Mesenchymal stem cell (in vitro differentiated cells and primary cell): Measurements from ENCODE around the gene TNFAIP8.

Source experiments
- DNase-seq: peaks from one replicate; pipeline ENCODE4 v3.0.0-alpha.2; 2013
- H2AFZ ChIP-seq: one replicate; pipeline ENCODE4 v1.6.1; 2013; ENCODE audit warnings: low read depth, mild to moderate bottlenecking, control low read depth, inconsistent platforms, low read length, moderate library complexity
- H2AK5ac ChIP-seq: 2 replicates; pipeline ENCODE4 v1.6.1; 2013; ENCODE audit warnings: low read length, moderate library complexity, mild to moderate bottlenecking, inconsistent platforms; ENCODE audit not compliant: severe bottlenecking
- H2BK120ac ChIP-seq: one replicate; pipeline ENCODE4 v1.6.1; 2013; ENCODE audit warnings: low read depth, mild to moderate bottlenecking, inconsistent platforms, low read length, moderate library complexity
- H2BK12ac ChIP-seq, 2 experiments: one replicate each; pipeline ENCODE4 v1.6.1; 2013; ENCODE audit warnings: inconsistent platforms in 2 of 2, low read length in 2 of 2, mild to moderate bottlenecking in 2 of 2, moderate library complexity in 2 of 2, control low read depth in 1 of 2
- H2BK15ac ChIP-seq: one replicate; pipeline ENCODE4 v1.6.1; 2013; ENCODE audit warnings: mild to moderate bottlenecking, low read depth, inconsistent platforms; ENCODE audit not compliant: poor library complexity, severe bottlenecking
- H2BK5ac ChIP-seq: 2 replicates; pipeline ENCODE4 v1.6.1; 2013; ENCODE audit warnings: low read depth, mild to moderate bottlenecking, low read length, control low read depth, inconsistent platforms; ENCODE audit not compliant: poor library complexity, severe bottlenecking
- H3K14ac ChIP-seq, 2 experiments: one replicate each; pipeline ENCODE4 v1.6.1; 2013; ENCODE audit warnings: inconsistent platforms in 2 of 2, low read length in 2 of 2, control low read depth in 1 of 2, mild to moderate bottlenecking in 1 of 2, moderate library complexity in 1 of 2
- H3K18ac ChIP-seq, 2 experiments: one replicate each; pipeline ENCODE4 v1.6.1; 2013; ENCODE audit warnings: inconsistent platforms in 2 of 2, low read length in 2 of 2, control low read depth in 1 of 2, low read depth in 1 of 2, mild to moderate bottlenecking in 1 of 2
- H3K23ac ChIP-seq, 2 experiments: one replicate each; pipeline ENCODE4 v1.6.1; 2013; ENCODE audit warnings: inconsistent platforms in 2 of 2, low read length in 2 of 2, mild to moderate bottlenecking in 2 of 2, moderate library complexity in 2 of 2, control low read depth in 1 of 2
- H3K27ac ChIP-seq: 2 replicates; pipeline ENCODE4 v1.5.1; 2013; ENCODE audit warnings: mild to moderate bottlenecking, moderate library complexity, low read length, control low read depth, inconsistent platforms; ENCODE audit not compliant: poor library complexity, severe bottlenecking
- H3K27me3 ChIP-seq, 2 experiments: 2 replicates each; pipeline versions ENCODE4 v1.6.1 to v1.7.0; 2013; ENCODE audit warnings: low read length in 2 of 2, mild to moderate bottlenecking in 2 of 2, moderate library complexity in 2 of 2, control low read depth in 1 of 2, inconsistent platforms in 1 of 2; ENCODE audit not compliant: control insufficient read depth in 1 of 2, insufficient read depth in 1 of 2
- H3K36me3 ChIP-seq, 2 experiments: 2 replicates each; pipeline versions ENCODE4 v1.6.1 to v1.7.0; 2013; ENCODE audit warnings: low read length in 2 of 2, control low read depth in 1 of 2, inconsistent platforms in 1 of 2, low read depth in 1 of 2, mild to moderate bottlenecking in 1 of 2; ENCODE audit not compliant: insufficient read depth in 2 of 2, control insufficient read depth in 1 of 2
- H3K4ac ChIP-seq, 2 experiments: one replicate each; pipeline ENCODE4 v1.6.1; 2013; ENCODE audit warnings: inconsistent platforms in 2 of 2, low read length in 2 of 2, mild to moderate bottlenecking in 2 of 2, moderate library complexity in 2 of 2, control low read depth in 1 of 2, low read depth in 1 of 2
- H3K4me1 ChIP-seq: 2 replicates; pipeline ENCODE4 v1.6.1; 2013; ENCODE audit warnings: low read depth, low read length, control low read depth; ENCODE audit not compliant: control insufficient read depth, insufficient read depth
- H3K4me2 ChIP-seq: 2 replicates; pipeline ENCODE4 v1.6.1; 2013; ENCODE audit warnings: low read length, mild to moderate bottlenecking, inconsistent platforms; ENCODE audit not compliant: poor library complexity, severe bottlenecking
- H3K4me3 ChIP-seq, 2 experiments: 2 replicates each; pipeline versions ENCODE4 v1.5.1 to v1.7.0; 2013; ENCODE audit warnings: low read length in 2 of 2, mild to moderate bottlenecking in 2 of 2, control low read depth in 1 of 2, low read depth in 1 of 2; ENCODE audit not compliant: insufficient read depth in 1 of 2
- H3K79me1 ChIP-seq: replicated peaks from 2 replicates; pipeline ENCODE4 v1.6.1; 2013; ENCODE audit warnings: mild to moderate bottlenecking, control low read depth, low read length, inconsistent platforms; ENCODE audit not compliant: poor library complexity, severe bottlenecking
- H3K9ac ChIP-seq: 2 replicates; pipeline ENCODE4 v1.7.0; 2013; ENCODE audit warnings: mild to moderate bottlenecking, low read length, moderate library complexity
- H3K9me3 ChIP-seq: 2 replicates; pipeline ENCODE4 v1.7.0; 2013; ENCODE audit warnings: mild to moderate bottlenecking, low read length; ENCODE audit not compliant: control insufficient read depth
- H4K8ac ChIP-seq: one replicate; pipeline ENCODE4 v1.6.1; 2013; ENCODE audit warnings: inconsistent platforms, mild to moderate bottlenecking, low read length, moderate library complexity
- H4K91ac ChIP-seq: one replicate; pipeline ENCODE4 v1.6.1; 2013; ENCODE audit warnings: mild to moderate bottlenecking, low read length, inconsistent platforms
- WGBS: methylation state at CpG from one replicate; pipeline ENCODE4 v1.1.7; 2013; ENCODE audit warnings: mixed read lengths; 5-methylcytosine and 5-hydroxymethylcytosine counted together

Gene TNFAIP8

DNA sequence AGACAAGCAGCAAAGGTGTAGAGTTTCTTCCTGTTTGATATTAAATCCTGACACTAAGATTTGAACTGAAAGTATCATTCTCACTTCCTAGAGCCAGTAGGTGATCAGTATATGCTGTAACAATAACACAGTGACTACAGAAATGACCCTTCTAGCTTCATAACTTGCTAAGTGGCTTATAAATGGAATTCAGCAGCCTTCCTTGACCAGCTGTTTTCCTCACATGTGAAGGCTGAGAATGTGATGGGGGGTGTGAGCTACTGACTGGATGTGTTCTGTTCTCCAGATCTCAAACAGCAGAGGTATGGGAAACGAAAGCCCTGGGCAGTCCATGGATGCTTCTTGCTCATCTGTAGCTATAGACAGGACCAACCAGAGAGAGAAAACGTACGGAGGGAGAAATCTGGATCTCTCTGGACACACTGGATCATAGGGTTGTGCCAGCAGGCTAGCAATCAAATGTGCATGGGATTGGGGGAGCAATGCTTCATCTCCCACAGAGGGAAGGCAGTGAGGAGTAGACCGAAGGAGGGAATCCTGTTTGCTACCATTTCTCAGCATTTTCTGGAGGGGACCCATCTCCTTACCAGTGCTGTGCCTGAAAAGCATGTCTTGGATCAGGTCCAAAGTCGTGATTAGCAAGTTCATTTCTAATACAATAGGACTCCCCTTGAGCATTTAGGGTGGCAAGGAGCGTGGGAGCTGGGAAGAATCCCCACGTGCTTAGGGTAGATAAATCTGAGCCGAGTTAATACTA lies 39.4 kb downstream of the TNFAIP8 start:
- peak overlapping the region in 1 of 2 experiments; percentile 19 for H3K4ac ChIP-seq
- peak overlapping the region in 1 of 2 experiments; percentile 37 for H2BK12ac ChIP-seq
- H2BK15ac ChIP-seq: no peak overlapping the region
- no peaks in the 10 kb centered on the region for H3K9me3 ChIP-seq
- no peak overlapping the region for H3K14ac ChIP-seq
- H3K18ac ChIP-seq: peak overlapping the region in 1 of 2 experiments; percentile 30
- no peak overlapping the region for H3K23ac ChIP-seq
- H2BK5ac ChIP-seq: no peak overlapping the region
- no peak overlapping the region for H3K27ac ChIP-seq
- H2BK120ac ChIP-seq: no peak overlapping the region
- WGBS: 85% methylated on average over 8 of the region's 8 CpGs
- no peak for DNase-seq
- no peak overlapping the region for H3K4me2 ChIP-seq
- H3K27me3 ChIP-seq: no peaks in the 10 kb centered on the region
- no peak overlapping the region for H4K8ac ChIP-seq
- H3K36me3 ChIP-seq: peaks cover 0 to 6% of the 10 kb centered on the region in 2 experiments
- peak overlapping the region; percentile 6 for H2AK5ac ChIP-seq
- no peak overlapping the region for H2AFZ ChIP-seq
- H4K91ac ChIP-seq: no peak overlapping the region
- no peak overlapping the region for H3K4me3 ChIP-seq
- H3K9ac ChIP-seq: no peak overlapping the region
- H3K79me1 ChIP-seq: peaks cover 7% of the 10 kb centered on the region
- peaks cover 5% of the 10 kb centered on the region for H3K4me1 ChIP-seq

DNA sequence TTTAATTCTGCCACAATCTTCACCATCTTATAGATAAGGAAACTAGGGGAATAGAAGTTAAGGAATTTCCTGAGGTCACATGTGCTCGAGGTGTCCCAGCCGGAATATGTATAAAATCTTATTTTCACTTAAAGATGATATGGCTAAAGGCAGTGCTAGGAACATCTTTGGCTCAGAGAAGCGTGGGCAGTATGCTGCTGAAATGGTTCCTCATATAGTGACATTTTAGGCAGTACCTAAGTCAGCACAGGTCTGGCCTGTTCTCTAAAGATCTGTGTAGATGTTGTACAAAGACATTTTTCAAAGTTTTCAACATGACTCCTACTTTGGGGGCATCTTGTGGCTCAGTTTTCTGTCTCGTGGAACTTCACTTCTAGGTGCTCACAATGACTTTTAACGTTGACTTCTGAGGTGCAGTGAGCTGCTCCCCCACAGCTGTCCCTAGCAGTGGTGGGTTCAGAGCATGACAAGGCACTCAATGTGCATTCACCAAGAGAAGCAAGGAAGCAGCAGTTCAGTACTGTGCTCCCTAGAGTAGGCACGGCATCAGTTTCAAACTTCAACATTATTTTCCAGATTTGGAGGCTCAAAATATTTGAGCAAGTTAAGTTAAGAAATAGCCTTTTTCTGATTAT lies 40.3 kb downstream of the TNFAIP8 start:
- Histone ChIP-seq H2AK5ac (peak overlapping the region; percentile 62), H3K4me3 (no peak overlapping the region), H3K27ac (no peak overlapping the region), H3K23ac (no peak overlapping the region), H3K4me1 (peaks cover 7% of the 10 kb centered on the region), H3K36me3 (peaks cover 0 to 6% of the 10 kb centered on the region in 2 experiments), H2BK120ac (no peak overlapping the region), H3K79me1 (peaks cover 7% of the 10 kb centered on the region), H2BK5ac (no peak overlapping the region), H3K27me3 (no peaks in the 10 kb centered on the region), H3K9me3 (no peaks in the 10 kb centered on the region), H3K9ac (no peak overlapping the region), H2BK15ac (no peak overlapping the region), H3K4me2 (no peak overlapping the region), H2AFZ (no peak overlapping the region), H4K91ac (no peak overlapping the region), H4K8ac (no peak overlapping the region), H3K14ac (no peak overlapping the region), H2BK12ac (peak overlapping the region in 1 of 2 experiments; percentile 37), H3K4ac (no peak overlapping the region), H3K18ac (peak overlapping the region in 1 of 2 experiments; percentile 18)
- WGBS: 96% methylated on average over 5 of the region's 6 CpGs
- no peak for DNase-seq

DNA sequence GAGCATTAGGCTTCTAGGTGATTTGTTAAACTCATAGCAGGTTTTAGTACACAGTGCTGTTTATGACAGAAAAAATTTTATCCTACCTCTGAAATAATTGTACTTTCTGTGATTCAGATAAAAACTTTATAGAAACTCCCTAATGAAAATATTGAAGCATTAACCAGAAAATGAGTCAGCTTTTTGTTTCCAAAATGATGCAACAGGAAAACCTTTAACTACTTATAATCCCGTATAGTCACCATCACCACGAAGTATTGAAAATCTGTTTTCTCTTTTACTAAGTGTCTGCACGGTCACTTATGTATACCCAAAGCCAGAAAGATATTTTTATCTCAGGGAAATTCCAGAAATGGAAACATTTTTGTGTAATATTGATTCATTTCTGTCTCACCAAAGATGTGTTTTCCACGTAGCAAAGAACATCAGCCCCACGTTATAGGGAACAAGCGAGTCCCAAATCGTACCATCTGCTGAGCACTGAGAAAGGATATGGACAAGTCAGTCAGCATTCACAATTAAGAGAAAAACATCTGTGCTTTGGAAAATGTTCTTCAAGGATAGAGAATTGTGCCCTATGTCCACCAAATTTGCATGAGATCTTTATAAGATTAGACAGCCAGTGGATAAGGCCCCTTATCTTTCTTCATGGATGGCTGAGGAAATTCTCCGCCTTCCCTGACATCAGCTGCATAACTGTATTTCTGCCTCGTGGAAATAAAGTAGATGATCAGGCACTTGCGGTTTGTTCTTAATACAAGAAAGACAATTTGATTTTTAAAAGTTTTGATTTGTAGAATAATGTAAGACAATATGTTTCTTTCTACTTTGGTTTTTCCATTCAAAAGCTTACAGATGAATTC lies 41.9 kb downstream of the TNFAIP8 start:
- H3K14ac ChIP-seq: no peak overlapping the region
- peak; percentile 88 for DNase-seq
- peaks cover 7% of the 10 kb centered on the region for H3K79me1 ChIP-seq
- H3K27me3 ChIP-seq: no peaks in the 10 kb centered on the region
- no peak overlapping the region for H2BK15ac ChIP-seq
- H3K4me2 ChIP-seq: no peak overlapping the region
- H3K4me3 ChIP-seq: peak overlapping the region in 1 of 2 experiments; percentile 65
- no peak overlapping the region for H4K8ac ChIP-seq
- H2BK120ac ChIP-seq: no peak overlapping the region
- H2BK12ac ChIP-seq: no peak overlapping the region
- peak overlapping the region; percentile 63 for H3K27ac ChIP-seq
- no peak overlapping the region for H2AFZ ChIP-seq
- no peak overlapping the region for H2AK5ac ChIP-seq
- H3K18ac ChIP-seq: no peak overlapping the region
- H3K23ac ChIP-seq: no peak overlapping the region
- H3K4me1 ChIP-seq: peaks cover 7% of the 10 kb centered on the region
- peaks cover 0 to 6% of the 10 kb centered on the region in 2 experiments for H3K36me3 ChIP-seq
- peak overlapping the region; percentile 88 for H3K9ac ChIP-seq
- no peaks in the 10 kb centered on the region for H3K9me3 ChIP-seq
- 69% methylated on average over 9 of the region's 10 CpGs for WGBS
- no peak overlapping the region for H3K4ac ChIP-seq
- no peak overlapping the region for H2BK5ac ChIP-seq
- no peak overlapping the region for H4K91ac ChIP-seq
